Tibial artery (tissue), 4 donors: Measurements from ENCODE around the gene RPP14.

Experiments used
- DNase-seq, 2 donors: peaks; one replicate each; pipeline ENCODE4 v3.0.0-alpha.2; 2019
- H3K27ac ChIP-seq, 2 donors: fragments of 200-600 bp; sonication (generic) in 1 of 2; 1 replicate in 1 of 2; 2 replicates in 1 of 2; pipeline ENCODE4 v1.5.1; 2018 to 2019; ENCODE audit warnings: mild to moderate bottlenecking in 1 of 2
- H3K27me3 ChIP-seq, 2 donors: fragments of 200-600 bp; sonication (generic) in 1 of 2; one replicate each; pipeline versions ENCODE4 v1.5.1 to v1.6.0; 2016 to 2019
- H3K36me3 ChIP-seq, 3 donors: fragments of 200-600 bp; sonication (generic) in 2 of 3; one replicate each; pipeline ENCODE4 v1.5.1; 2016 to 2019; ENCODE audit warnings: mild to moderate bottlenecking in 2 of 3
- H3K4me1 ChIP-seq, 4 donors: fragments of 200-600 bp; sonication (generic) in 2 of 4; 1 replicate in 3 of 4; 2 replicates in 1 of 4; pipeline ENCODE4 v1.5.1; 2016 to 2019
- H3K4me3 ChIP-seq, 2 donors: fragments of 200-600 bp; sonication (generic) in 1 of 2; 1 replicate in 1 of 2; 2 replicates in 1 of 2; pipeline ENCODE4 v1.5.1; 2018 to 2019; ENCODE audit warnings: mild to moderate bottlenecking in 2 of 2
- H3K9me3 ChIP-seq, 3 donors: fragments of 200-600 bp; sonication (generic) in 1 of 3; one replicate each; pipeline ENCODE4 v1.5.1; 2016 to 2019
- intact Hi-C: fragments of 100-400 bp; cut with DNase I; formaldehyde crosslinking; loops from one replicate; pipeline ENCODE4 v1.15.0; 2023; ENCODE audit warnings: low total_unique reads
- TF ChIP-seq, protein P1 (sequence below), 2 experiments: fragments of 200-600 bp in 1 of 2; fragments of 450-650 bp in 1 of 2; IDR thresholded peaks; one replicate each; pipeline ENCODE4 v1.5.1; 2017 to 2019; ENCODE audit warnings: antibody characterized with exemption in 2 of 2, mild to moderate bottlenecking in 1 of 2, moderate library complexity in 1 of 2

The RPP14 gene

GRCh38 chr3:58329150-58329921 lies 23.3 kb downstream of the RPP14 start:
- Histone ChIP-seq H3K36me3 (no peaks in the 10 kb centered on the region), H3K4me3 (no peak overlapping the region), H3K9me3 (no peaks in the 10 kb centered on the region), H3K27ac (no peak overlapping the region), H3K4me1 (peaks cover 0 to 24% (median 10%) of the 10 kb centered on the region in 4 donors), H3K27me3 (no peaks in the 10 kb centered on the region)
- intact Hi-C loops: no loop called here
- DNase-seq: no peak
- TF ChIP-seq, protein P1, sequence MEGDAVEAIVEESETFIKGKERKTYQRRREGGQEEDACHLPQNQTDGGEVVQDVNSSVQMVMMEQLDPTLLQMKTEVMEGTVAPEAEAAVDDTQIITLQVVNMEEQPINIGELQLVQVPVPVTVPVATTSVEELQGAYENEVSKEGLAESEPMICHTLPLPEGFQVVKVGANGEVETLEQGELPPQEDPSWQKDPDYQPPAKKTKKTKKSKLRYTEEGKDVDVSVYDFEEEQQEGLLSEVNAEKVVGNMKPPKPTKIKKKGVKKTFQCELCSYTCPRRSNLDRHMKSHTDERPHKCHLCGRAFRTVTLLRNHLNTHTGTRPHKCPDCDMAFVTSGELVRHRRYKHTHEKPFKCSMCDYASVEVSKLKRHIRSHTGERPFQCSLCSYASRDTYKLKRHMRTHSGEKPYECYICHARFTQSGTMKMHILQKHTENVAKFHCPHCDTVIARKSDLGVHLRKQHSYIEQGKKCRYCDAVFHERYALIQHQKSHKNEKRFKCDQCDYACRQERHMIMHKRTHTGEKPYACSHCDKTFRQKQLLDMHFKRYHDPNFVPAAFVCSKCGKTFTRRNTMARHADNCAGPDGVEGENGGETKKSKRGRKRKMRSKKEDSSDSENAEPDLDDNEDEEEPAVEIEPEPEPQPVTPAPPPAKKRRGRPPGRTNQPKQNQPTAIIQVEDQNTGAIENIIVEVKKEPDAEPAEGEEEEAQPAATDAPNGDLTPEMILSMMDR (IDR thresholded peaks at IDR 0.05): no peak

GRCh38 chr3:58329922-58330413 lies 23.9 kb downstream of the RPP14 start:
- H3K4me3 ChIP-seq: no peak overlapping the region
- peaks cover 0 to 28% (median 13%) of the 10 kb centered on the region in 4 donors for H3K4me1 ChIP-seq
- no peaks in the 10 kb centered on the region for H3K9me3 ChIP-seq
- H3K36me3 ChIP-seq: no peaks in the 10 kb centered on the region
- DNase-seq: no peak
- H3K27ac ChIP-seq: no peak overlapping the region
- no peaks in the 10 kb centered on the region for H3K27me3 ChIP-seq
- TF ChIP-seq, protein P1 (IDR thresholded peaks at IDR 0.05): no peak
- intact Hi-C loops: no loop called here

DNA sequence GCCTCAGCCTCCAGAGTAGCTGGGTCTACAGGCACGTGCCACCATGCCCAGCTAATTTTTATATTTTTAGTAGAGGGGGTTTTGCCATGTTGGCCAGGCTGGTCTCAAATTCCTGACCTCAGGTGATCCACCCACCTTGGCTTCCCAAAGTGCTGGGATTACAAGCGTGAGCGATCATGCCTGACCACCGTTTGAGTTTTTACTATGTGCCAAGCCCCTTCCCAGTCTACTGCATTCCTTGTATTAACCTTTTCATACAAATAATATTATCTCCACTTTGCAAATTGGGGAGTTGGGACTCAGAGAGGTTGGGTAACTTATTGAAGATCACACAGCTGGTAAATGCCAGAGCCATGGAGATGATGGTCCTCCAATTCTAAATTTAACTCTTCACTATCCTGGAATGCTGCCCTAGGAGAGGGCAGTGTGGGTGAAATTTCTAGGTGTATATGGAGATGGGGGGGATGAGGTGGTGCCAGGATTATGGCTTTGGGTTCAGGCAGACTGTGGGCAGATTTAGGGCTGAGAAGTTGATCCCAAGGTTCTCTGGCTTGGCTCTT lies 25.6 kb downstream of the RPP14 start:
- no peak for DNase-seq
- TF ChIP-seq, protein P1 (IDR thresholded peaks at IDR 0.05): no peak
- Histone ChIP-seq H3K36me3 (no peaks in the 10 kb centered on the region), H3K4me3 (no peak overlapping the region), H3K4me1 (peaks cover 0 to 37% (median 15%) of the 10 kb centered on the region in 4 donors), H3K9me3 (no peaks in the 10 kb centered on the region), H3K27ac (peak overlapping the region in 1 of 2 donors; percentile 59), H3K27me3 (no peaks in the 10 kb centered on the region)
- intact Hi-C loops: loop anchor here (2.0 kb wide), 1 partner anchor 161 kb away; the partner anchor contains the start of gene KCTD6

DNA sequence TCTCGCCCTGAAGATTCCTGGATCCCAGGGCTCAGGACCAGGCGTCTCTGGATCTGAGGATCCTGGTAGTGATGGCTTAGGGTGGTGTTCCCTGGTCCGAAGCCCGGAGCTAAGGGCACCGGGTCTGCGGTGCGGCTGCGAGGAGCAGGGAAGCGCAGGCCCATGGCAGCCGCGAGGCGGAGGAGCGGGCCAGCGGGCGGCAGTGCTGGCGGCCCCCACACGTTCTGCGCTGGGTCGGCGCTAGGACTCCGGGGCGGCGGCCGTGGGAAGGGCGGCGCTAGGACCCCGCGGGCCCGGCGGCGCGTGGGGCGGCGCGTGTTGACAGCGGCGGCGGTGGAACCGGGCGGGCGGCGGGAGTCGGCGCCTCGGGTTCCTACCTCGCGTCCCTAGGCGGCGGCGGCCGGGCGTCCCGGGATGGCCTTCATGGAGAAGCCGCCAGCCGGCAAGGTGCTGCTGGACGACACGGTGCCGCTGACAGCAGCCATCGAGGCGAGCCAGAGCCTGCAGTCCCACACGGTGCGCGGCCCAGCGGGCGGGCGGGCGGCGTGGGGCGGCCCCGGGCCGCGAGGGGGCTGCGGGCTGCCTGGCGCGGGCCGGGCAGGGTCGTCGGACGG lies 26.6 kb downstream of the RPP14 start, which contains the start of gene PXK:
Gene PXK, plus strand, starts transcription at position 318 of the 614 bp plus-strand sequence. Its CDS starts 97 bp downstream, at position 415.
- H3K4me3 ChIP-seq: peak within 1 kb of the TSS; percentile 89 to 90
- no peaks in the 10 kb centered on the region for H3K27me3 ChIP-seq
- TF ChIP-seq, protein P1 (IDR thresholded peaks at IDR 0.05): peak in 1 of 2 experiments; percentile 19
- no peaks in the 10 kb centered on the region for H3K36me3 ChIP-seq
- peak; percentile 66 to 89 for DNase-seq
- peak within 1 kb of the TSS; percentile 59 to 71 for H3K27ac ChIP-seq
- no peaks in the 10 kb centered on the region for H3K9me3 ChIP-seq
- peaks cover 0 to 39% (median 15%) of the 10 kb centered on the region in 4 donors for H3K4me1 ChIP-seq
- intact Hi-C loops: loop anchor here (2.0 kb wide), 1 partner anchor 160 kb away; the partner anchor contains the start of gene KCTD6

DNA sequence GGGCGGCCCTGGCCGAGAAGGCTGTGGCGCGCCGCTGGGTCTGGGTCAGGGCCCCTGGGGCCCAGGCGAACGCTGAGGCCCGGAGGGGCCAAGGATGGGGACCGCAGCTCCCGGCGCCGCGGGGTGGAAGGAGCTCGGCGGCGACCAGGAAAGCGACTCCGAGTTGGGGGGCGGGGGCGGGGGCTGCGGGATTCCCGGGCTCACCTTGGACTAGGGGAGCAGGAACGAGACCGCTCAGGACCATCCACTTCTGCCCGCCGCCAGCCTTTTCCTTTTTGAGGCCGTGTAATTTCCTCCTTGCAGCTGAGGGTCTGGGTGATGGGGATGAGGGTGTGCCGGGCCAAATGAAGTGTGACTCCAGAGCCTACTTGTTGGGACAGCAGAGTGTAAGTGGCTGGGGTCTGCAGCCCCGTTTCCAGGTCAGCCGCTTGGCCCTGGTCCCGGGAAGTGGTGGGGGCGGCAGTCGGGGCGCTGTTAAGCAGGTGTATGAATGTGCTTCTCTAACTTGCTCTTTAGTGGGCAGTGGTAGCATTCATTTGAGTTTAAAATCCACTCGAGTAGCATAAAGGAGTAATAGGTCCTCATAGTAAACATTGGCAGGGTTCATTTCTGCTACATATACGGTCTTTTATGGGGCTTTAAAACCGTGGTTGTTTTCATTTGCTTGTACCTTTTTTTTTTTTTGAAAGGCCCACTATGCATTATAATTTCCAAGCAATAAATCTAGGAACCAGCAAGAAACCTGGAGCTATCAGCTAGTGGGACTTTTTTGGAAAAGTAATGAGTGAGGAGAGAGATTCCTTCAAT lies 27.4 kb downstream of the RPP14 start:
- DNase-seq: peak; percentile 32 to 68
- Histone ChIP-seq H3K36me3 (no peaks in the 10 kb centered on the region), H3K27ac (peak overlapping the region; percentile 59 to 71), H3K4me3 (peak overlapping the region; percentile 89 to 90), H3K9me3 (no peaks in the 10 kb centered on the region), H3K27me3 (no peaks in the 10 kb centered on the region), H3K4me1 (peaks cover 0 to 39% (median 15%) of the 10 kb centered on the region in 4 donors)
- TF ChIP-seq, protein P1 (IDR thresholded peaks at IDR 0.05): no peak
- intact Hi-C loops: loop anchor here (2.0 kb wide), 1 partner anchor 159 kb away; the partner anchor contains the start of gene KCTD6
